ENCODE results near the gene GPR161.

DNA sequence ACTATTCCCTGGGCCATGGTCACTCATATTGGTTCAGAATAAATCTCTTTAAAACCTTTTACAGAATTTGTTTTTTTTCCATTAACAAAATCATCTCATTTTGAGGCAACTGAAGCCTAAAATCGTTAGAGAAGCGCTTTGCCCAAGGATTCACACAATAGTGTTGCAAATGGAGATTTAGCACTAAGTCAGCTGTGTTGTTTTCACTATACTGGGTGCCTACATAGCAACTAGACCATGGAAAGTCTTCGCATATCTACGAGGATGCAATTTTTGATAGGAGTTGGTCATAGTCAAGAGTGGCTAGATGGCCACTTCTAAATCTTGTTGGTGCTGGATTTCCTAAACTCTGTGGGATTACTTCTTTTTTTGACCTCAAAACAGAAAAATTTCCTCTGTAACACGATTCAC lies 41.5 kb upstream of the GPR161 start:
- TF ChIP-seq, protein P1, sequence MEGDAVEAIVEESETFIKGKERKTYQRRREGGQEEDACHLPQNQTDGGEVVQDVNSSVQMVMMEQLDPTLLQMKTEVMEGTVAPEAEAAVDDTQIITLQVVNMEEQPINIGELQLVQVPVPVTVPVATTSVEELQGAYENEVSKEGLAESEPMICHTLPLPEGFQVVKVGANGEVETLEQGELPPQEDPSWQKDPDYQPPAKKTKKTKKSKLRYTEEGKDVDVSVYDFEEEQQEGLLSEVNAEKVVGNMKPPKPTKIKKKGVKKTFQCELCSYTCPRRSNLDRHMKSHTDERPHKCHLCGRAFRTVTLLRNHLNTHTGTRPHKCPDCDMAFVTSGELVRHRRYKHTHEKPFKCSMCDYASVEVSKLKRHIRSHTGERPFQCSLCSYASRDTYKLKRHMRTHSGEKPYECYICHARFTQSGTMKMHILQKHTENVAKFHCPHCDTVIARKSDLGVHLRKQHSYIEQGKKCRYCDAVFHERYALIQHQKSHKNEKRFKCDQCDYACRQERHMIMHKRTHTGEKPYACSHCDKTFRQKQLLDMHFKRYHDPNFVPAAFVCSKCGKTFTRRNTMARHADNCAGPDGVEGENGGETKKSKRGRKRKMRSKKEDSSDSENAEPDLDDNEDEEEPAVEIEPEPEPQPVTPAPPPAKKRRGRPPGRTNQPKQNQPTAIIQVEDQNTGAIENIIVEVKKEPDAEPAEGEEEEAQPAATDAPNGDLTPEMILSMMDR (IDR thresholded peaks at IDR 0.05; ENCODE audit: low read length): no peak
- no peak for TF ChIP-seq EZH2 (IDR thresholded peaks at IDR 0.05; ENCODE audit: borderline replicate concordance, low read length)
